Fibroblast of lung (primary cell): Measurements from ENCODE around the gene TIGD2. TPM values are rescaled to one million over a fixed set of nuclear protein-coding genes. Genes with fewer than 3 reads are reported as not detected.

Experiments used
- DNase-seq, 2 donors: peaks; one replicate each; pipeline versions ENCODE4 v3.0.0 to v3.0.0-alpha.2; 2010; ENCODE audit warnings: low read depth in 2 of 2
- H2AFZ ChIP-seq: 2 replicates; pipeline ENCODE4 v1.5.1; 2012; ENCODE audit warnings: low read length, control low read depth, inconsistent platforms
- H3K27ac ChIP-seq: 2 replicates; pipeline ENCODE4 v1.5.1; 2011; ENCODE audit warnings: low read length, control low read depth; ENCODE audit not compliant: insufficient read depth
- H3K27me3 ChIP-seq: 2 replicates; pipeline ENCODE4 v1.5.1; 2011; ENCODE audit warnings: mild to moderate bottlenecking, low read length; ENCODE audit not compliant: control insufficient read depth, insufficient read depth
- H3K36me3 ChIP-seq: 2 replicates; pipeline ENCODE4 v1.5.1; 2011; ENCODE audit warnings: low read length; ENCODE audit not compliant: control insufficient read depth, insufficient read depth
- H3K4me1 ChIP-seq: 2 replicates; pipeline ENCODE4 v1.5.1; 2011; ENCODE audit warnings: low read length; ENCODE audit not compliant: control insufficient read depth, insufficient read depth; ENCODE audit errors: extremely low read depth
- H3K4me2 ChIP-seq: 2 replicates; pipeline ENCODE4 v1.5.1; 2011; ENCODE audit warnings: low read length, control low read depth; ENCODE audit not compliant: insufficient read depth; ENCODE audit errors: extremely low read depth
- H3K4me3 ChIP-seq, 4 experiments: fragments of 200-600 bp in 1 of 4; sonication (generic) in 1 of 4; replicated peaks in 1 of 4; 2 replicates each; pipeline ENCODE4 v1.5.1; 2011 to 2016; ENCODE audit warnings: low read length in 4 of 4, low read depth in 3 of 4, mild to moderate bottlenecking in 3 of 4, control low read depth in 2 of 4, inconsistent platforms in 1 of 4, mixed read lengths in 1 of 4; ENCODE audit not compliant: insufficient read depth in 1 of 4; ENCODE audit errors: control extremely low read depth in 1 of 4
- H3K79me2 ChIP-seq: 2 replicates; pipeline ENCODE4 v1.5.1; 2012; ENCODE audit warnings: mild to moderate bottlenecking, low read length, inconsistent platforms; ENCODE audit not compliant: control insufficient read depth, insufficient read depth
- H3K9ac ChIP-seq: 2 replicates; pipeline ENCODE4 v1.5.1; 2011; ENCODE audit warnings: mild to moderate bottlenecking, low read length, control low read depth; ENCODE audit not compliant: insufficient read depth
- H3K9me3 ChIP-seq: 2 replicates; pipeline ENCODE4 v1.5.1; 2012; ENCODE audit warnings: low read depth, low read length; ENCODE audit not compliant: control insufficient read depth, insufficient read depth
- H4K20me1 ChIP-seq: 2 replicates; pipeline ENCODE4 v1.5.1; 2011; ENCODE audit warnings: low read length; ENCODE audit not compliant: control insufficient read depth, insufficient read depth; ENCODE audit errors: extremely low read depth
- EZH2 ChIP-seq: IDR thresholded peaks from 2 replicates; pipeline ENCODE4 v1.5.1; 2012; ENCODE audit warnings: low read length, control low read depth, mild to moderate bottlenecking; ENCODE audit errors: missing control alignments
- polyA plus RNA-seq, 2 donors: library from polyadenylated mRNA; depleted of rRNA in 1 of 2; stranded (reverse) in 1 of 2; unstranded in 1 of 2; fragments of >200 nt; gene quantifications; 2 replicates each; pipeline ENCODE4 v1.2.1, GENCODE V29; 2011 to 2012; ENCODE audit warnings: missing spikeins in 1 of 2
- total RNA-seq: library from RNA; depleted of rRNA; stranded (reverse); fragments of >200 nt; gene quantifications from 2 replicates; pipeline ENCODE4 v1.2.1, GENCODE V29; 2014
- TF ChIP-seq, protein P1 (sequence below), 2 donors: IDR thresholded peaks in 1 of 2; conservative IDR thresholded peaks in 1 of 2; 1 replicate in 1 of 2; 2 replicates in 1 of 2; pipeline ENCODE4 v1.5.1; 2011 to 2012; ENCODE audit warnings: low read length in 2 of 2, control low read depth in 1 of 2, inconsistent platforms in 1 of 2, low read depth in 1 of 2, mild to moderate bottlenecking in 1 of 2

Gene TIGD2
- total and polyA plus RNA-seq, 2 donors (not counting 1 experiment from before 2014, with no cell fraction given) = 6.1 to 11.7 TPM

DNA sequence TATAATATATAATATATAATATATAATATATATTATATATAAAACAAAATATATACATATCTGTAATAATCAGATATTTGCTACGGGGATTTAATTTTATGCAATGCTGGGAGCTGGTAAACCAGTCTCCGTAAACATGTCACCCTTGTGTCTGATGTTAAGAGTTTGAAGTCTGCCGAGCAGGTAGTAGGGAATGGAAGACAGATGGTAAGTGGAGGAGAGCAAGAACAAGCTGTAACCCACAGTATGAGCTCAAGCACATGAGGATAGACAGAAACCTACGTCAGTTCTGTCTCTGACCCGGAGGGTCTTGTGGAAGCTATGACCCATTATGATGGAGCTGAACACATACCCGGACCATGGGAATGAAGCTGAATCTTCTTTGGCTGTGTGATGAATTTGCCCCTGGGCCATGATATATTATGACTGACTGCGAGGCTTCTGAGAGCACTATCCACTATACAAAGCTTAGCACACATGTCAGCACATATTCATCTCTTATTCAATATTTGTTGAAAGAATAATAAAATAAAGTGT is 46.2 kb downstream of the TIGD2 start:
- Histone ChIP-seq H3K4me2 (no peak overlapping the region), H3K36me3 (no peaks in the 10 kb centered on the region), H4K20me1 (no peaks in the 10 kb centered on the region), H3K4me1 (no peaks in the 10 kb centered on the region), H3K9ac (no peak overlapping the region), H3K79me2 (no peaks in the 10 kb centered on the region), H3K27me3 (no peaks in the 10 kb centered on the region), H3K27ac (no peak overlapping the region), H2AFZ (peak overlapping the region; percentile 66), H3K9me3 (no peaks in the 10 kb centered on the region), H3K4me3 (no peak overlapping the region)
- DNase-seq = no peak
- no peak for TF ChIP-seq EZH2
- TF ChIP-seq, protein P1, sequence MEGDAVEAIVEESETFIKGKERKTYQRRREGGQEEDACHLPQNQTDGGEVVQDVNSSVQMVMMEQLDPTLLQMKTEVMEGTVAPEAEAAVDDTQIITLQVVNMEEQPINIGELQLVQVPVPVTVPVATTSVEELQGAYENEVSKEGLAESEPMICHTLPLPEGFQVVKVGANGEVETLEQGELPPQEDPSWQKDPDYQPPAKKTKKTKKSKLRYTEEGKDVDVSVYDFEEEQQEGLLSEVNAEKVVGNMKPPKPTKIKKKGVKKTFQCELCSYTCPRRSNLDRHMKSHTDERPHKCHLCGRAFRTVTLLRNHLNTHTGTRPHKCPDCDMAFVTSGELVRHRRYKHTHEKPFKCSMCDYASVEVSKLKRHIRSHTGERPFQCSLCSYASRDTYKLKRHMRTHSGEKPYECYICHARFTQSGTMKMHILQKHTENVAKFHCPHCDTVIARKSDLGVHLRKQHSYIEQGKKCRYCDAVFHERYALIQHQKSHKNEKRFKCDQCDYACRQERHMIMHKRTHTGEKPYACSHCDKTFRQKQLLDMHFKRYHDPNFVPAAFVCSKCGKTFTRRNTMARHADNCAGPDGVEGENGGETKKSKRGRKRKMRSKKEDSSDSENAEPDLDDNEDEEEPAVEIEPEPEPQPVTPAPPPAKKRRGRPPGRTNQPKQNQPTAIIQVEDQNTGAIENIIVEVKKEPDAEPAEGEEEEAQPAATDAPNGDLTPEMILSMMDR (conservative IDR thresholded peaks at IDR 0.05 in 1 of 2, IDR thresholded peaks at IDR 0.05 in 1 of 2; ENCODE audit: low read depth in 1 of 2, low read length in 2 of 2) = no peak

DNA sequence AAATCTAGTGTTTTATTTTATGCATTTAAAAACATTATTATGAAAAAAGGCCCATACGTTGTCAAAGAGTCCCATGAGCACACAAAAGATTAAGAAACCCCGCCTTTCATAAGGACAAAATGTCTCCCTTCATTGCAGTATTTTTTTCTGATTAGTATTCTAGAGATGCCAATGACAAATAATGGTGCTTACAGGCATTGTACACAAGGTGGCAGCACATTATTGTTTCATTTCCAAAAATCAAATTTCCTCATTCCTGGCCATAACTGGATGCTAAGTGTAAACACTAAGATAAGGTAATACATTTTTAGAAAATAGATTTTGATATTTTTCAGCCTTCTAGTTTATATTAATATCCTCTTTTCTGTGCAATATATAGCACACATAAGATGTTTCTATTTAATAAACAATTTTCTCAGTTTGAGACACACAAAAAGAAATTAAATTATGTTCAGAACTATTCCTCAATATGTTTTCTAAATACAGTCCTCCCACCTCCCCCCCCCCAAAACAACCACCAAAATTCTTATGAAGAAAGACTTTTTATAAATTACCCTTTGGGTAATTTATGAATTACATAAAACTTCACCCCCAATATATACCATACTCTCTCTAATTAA is 47.7 kb downstream of the TIGD2 start:
- peak; percentile 36 to 75 for DNase-seq

GRCh38 chr4:89160806-89161205 is 49.5 kb downstream of the TIGD2 start:
- H3K9ac ChIP-seq = no peak overlapping the region
- DNase-seq = no peak
- no peak overlapping the region for H3K27ac ChIP-seq
- H3K79me2 ChIP-seq = no peaks in the 10 kb centered on the region
- no peaks in the 10 kb centered on the region for H3K36me3 ChIP-seq
- no peaks in the 10 kb centered on the region for H3K9me3 ChIP-seq
- TF ChIP-seq EZH2 = no peak
- TF ChIP-seq, protein P1 (conservative IDR thresholded peaks at IDR 0.05 in 1 of 2, IDR thresholded peaks at IDR 0.05 in 1 of 2; ENCODE audit: low read depth in 1 of 2, low read length in 2 of 2) = no peak
- H3K4me2 ChIP-seq = no peak overlapping the region
- H2AFZ ChIP-seq = no peak overlapping the region
- H3K4me1 ChIP-seq = no peaks in the 10 kb centered on the region
- peaks cover 4% of the 10 kb centered on the region for H3K27me3 ChIP-seq
- H3K4me3 ChIP-seq = no peak overlapping the region
- no peaks in the 10 kb centered on the region for H4K20me1 ChIP-seq

More for the DNA sequence above, 47.7 kb downstream of the TIGD2 start:
- H3K27ac ChIP-seq = no peak overlapping the region
- H2AFZ ChIP-seq = peak overlapping the region; percentile 73
- H3K4me3 ChIP-seq = no peak overlapping the region
- no peaks in the 10 kb centered on the region for H4K20me1 ChIP-seq
- TF ChIP-seq EZH2 = no peak
- TF ChIP-seq, protein P1 (conservative IDR thresholded peaks at IDR 0.05 in 1 of 2, IDR thresholded peaks at IDR 0.05 in 1 of 2; ENCODE audit: low read depth in 1 of 2, low read length in 2 of 2) = peak; percentile 58 to 78
- no peaks in the 10 kb centered on the region for H3K9me3 ChIP-seq
- H3K4me2 ChIP-seq = no peak overlapping the region
- H3K36me3 ChIP-seq = no peaks in the 10 kb centered on the region
- H3K4me1 ChIP-seq = no peaks in the 10 kb centered on the region
- H3K9ac ChIP-seq = no peak overlapping the region
- H3K27me3 ChIP-seq = peaks cover 4% of the 10 kb centered on the region
- H3K79me2 ChIP-seq = no peaks in the 10 kb centered on the region
